ENCODE data around the gene FBXO40. TPM values are rescaled to one million over a fixed set of nuclear protein-coding genes. Genes with fewer than 3 reads are reported as not detected.
A peak's percentile ranks its signal among the peaks of the same experiment; 100 is the strongest.

FBXO40 gene
- not detected for polyA plus RNA-seq

- WGBS, 2 donors: 50 to 58% methylated on average over 11 of the region's 11 CpGs
- no peak within 1 kb of the TSS for H3K27ac ChIP-seq (ENCODE audit: low read depth in 2 of 2, low read length in 1 of 2)
Observed at GRCh38 chr3:121592856-121593702, at the start of gene FBXO40. TSS of gene FBXO40 (plus strand) at chr3:121593379. CDS start at chr3:121620576, 27,197 bp downstream.

GRCh38 chr3:121545049-121545573 lies 48.1 kb upstream of the FBXO40 start:
- Histone ChIP-seq H3K27me3 (ENCODE audit: control insufficient read depth in 1 of 2, insufficient read depth in 2 of 2, low read length in 2 of 2) (no peaks in the 10 kb centered on the region), H3K27ac (ENCODE audit: low read depth in 2 of 2, low read length in 1 of 2) (no peak overlapping the region), H3K4me3 (ENCODE audit: low read depth in 1 of 2, low read length in 2 of 2) (peak overlapping the region; percentile 62 to 84), H3K9me3 (ENCODE audit: control insufficient read depth in 2 of 2, insufficient read depth in 1 of 2, low read depth in 1 of 2, low read length in 1 of 2) (no peaks in the 10 kb centered on the region), H3K36me3 (ENCODE audit: control insufficient read depth in 2 of 2, insufficient read depth in 2 of 2, low read length in 1 of 2) (no peaks in the 10 kb centered on the region), H3K4me1 (ENCODE audit: control insufficient read depth in 2 of 2, insufficient read depth in 2 of 2, low read length in 1 of 2) (peaks cover 0 to 5% of the 10 kb centered on the region in 2 donors)
- 2 to 5% methylated on average over 18 of the region's 18 CpGs for WGBS, 2 donors

More at GRCh38 chr3:121592856-121593702, at the start of gene FBXO40:
- Histone ChIP-seq H3K4me3 (ENCODE audit: low read depth in 1 of 2, low read length in 2 of 2) (no peak within 1 kb of the TSS), H3K36me3 (ENCODE audit: control insufficient read depth in 2 of 2, insufficient read depth in 2 of 2, low read length in 1 of 2) (no peaks in the 10 kb centered on the region), H3K9me3 (ENCODE audit: control insufficient read depth in 2 of 2, insufficient read depth in 1 of 2, low read depth in 1 of 2, low read length in 1 of 2) (no peaks in the 10 kb centered on the region), H3K4me1 (ENCODE audit: control insufficient read depth in 2 of 2, insufficient read depth in 2 of 2, low read length in 1 of 2) (no peaks in the 10 kb centered on the region), H3K27me3 (ENCODE audit: control insufficient read depth in 1 of 2, insufficient read depth in 2 of 2, low read length in 2 of 2) (no peaks in the 10 kb centered on the region)

GRCh38 chr3:121545574-121546455 lies 47.4 kb upstream of the FBXO40 start, which contains the start of gene POLQ:
TSS of gene POLQ (minus strand) at chr3:121545988. CDS start at chr3:121545877, 111 bp downstream.
- Histone ChIP-seq H3K9me3 (ENCODE audit: control insufficient read depth in 2 of 2, insufficient read depth in 1 of 2, low read depth in 1 of 2, low read length in 1 of 2) (no peaks in the 10 kb centered on the region), H3K4me3 (ENCODE audit: low read depth in 1 of 2, low read length in 2 of 2) (peak within 1 kb of the TSS; percentile 62 to 84), H3K36me3 (ENCODE audit: control insufficient read depth in 2 of 2, insufficient read depth in 2 of 2, low read length in 1 of 2) (no peaks in the 10 kb centered on the region), H3K4me1 (ENCODE audit: control insufficient read depth in 2 of 2, insufficient read depth in 2 of 2, low read length in 1 of 2) (peaks cover 0 to 5% of the 10 kb centered on the region in 2 donors), H3K27me3 (ENCODE audit: control insufficient read depth in 1 of 2, insufficient read depth in 2 of 2, low read length in 2 of 2) (no peaks in the 10 kb centered on the region), H3K27ac (ENCODE audit: low read depth in 2 of 2, low read length in 1 of 2) (peak within 1 kb of the TSS; percentile 80 to 91)
- WGBS, 2 donors: 0 to 1% methylated on average over 42 of the region's 42 CpGs

- no peaks in the 10 kb centered on the region for H3K36me3 ChIP-seq (ENCODE audit: control insufficient read depth in 2 of 2, insufficient read depth in 2 of 2, low read length in 1 of 2)
- H3K4me1 ChIP-seq (ENCODE audit: control insufficient read depth in 2 of 2, insufficient read depth in 2 of 2, low read length in 1 of 2): no peaks in the 10 kb centered on the region
- no peaks in the 10 kb centered on the region for H3K9me3 ChIP-seq (ENCODE audit: control insufficient read depth in 2 of 2, insufficient read depth in 1 of 2, low read depth in 1 of 2, low read length in 1 of 2)
- H3K27ac ChIP-seq (ENCODE audit: low read depth in 2 of 2, low read length in 1 of 2): no peak overlapping the region
- H3K27me3 ChIP-seq (ENCODE audit: control insufficient read depth in 1 of 2, insufficient read depth in 2 of 2, low read length in 2 of 2): no peaks in the 10 kb centered on the region
- H3K4me3 ChIP-seq (ENCODE audit: low read depth in 1 of 2, low read length in 2 of 2): no peak overlapping the region
- 48 to 67% methylated on average over 4 of the region's 4 CpGs for WGBS, 2 donors
Observed at GRCh38 chr3:121552379-121552778, 40.8 kb upstream of the FBXO40 start.

- Histone ChIP-seq H3K9me3 (ENCODE audit: control insufficient read depth in 2 of 2, insufficient read depth in 1 of 2, low read depth in 1 of 2, low read length in 1 of 2) (no peaks in the 10 kb centered on the region), H3K27ac (ENCODE audit: low read depth in 2 of 2, low read length in 1 of 2) (no peak overlapping the region), H3K4me3 (ENCODE audit: low read depth in 1 of 2, low read length in 2 of 2) (no peak overlapping the region), H3K36me3 (ENCODE audit: control insufficient read depth in 2 of 2, insufficient read depth in 2 of 2, low read length in 1 of 2) (no peaks in the 10 kb centered on the region), H3K27me3 (ENCODE audit: control insufficient read depth in 1 of 2, insufficient read depth in 2 of 2, low read length in 2 of 2) (no peaks in the 10 kb centered on the region), H3K4me1 (ENCODE audit: control insufficient read depth in 2 of 2, insufficient read depth in 2 of 2, low read length in 1 of 2) (no peaks in the 10 kb centered on the region)
- 75 to 84% methylated on average over 3 of the region's 3 CpGs for WGBS, 2 donors
Observed at GRCh38 chr3:121552797-121553196, 40.4 kb upstream of the FBXO40 start.

- no peaks in the 10 kb centered on the region for H3K27me3 ChIP-seq (ENCODE audit: control insufficient read depth in 1 of 2, insufficient read depth in 2 of 2, low read length in 2 of 2)
- no peaks in the 10 kb centered on the region for H3K9me3 ChIP-seq (ENCODE audit: control insufficient read depth in 2 of 2, insufficient read depth in 1 of 2, low read depth in 1 of 2, low read length in 1 of 2)
Observed at GRCh38 chr3:121557426-121557934, 35.7 kb upstream of the FBXO40 start.

GRCh38 chr3:121562148-121562547 lies 31.0 kb upstream of the FBXO40 start:
- no peaks in the 10 kb centered on the region for H3K4me1 ChIP-seq (ENCODE audit: control insufficient read depth in 2 of 2, insufficient read depth in 2 of 2, low read length in 1 of 2)
- no peak overlapping the region for H3K4me3 ChIP-seq (ENCODE audit: low read depth in 1 of 2, low read length in 2 of 2)
- no peak overlapping the region for H3K27ac ChIP-seq (ENCODE audit: low read depth in 2 of 2, low read length in 1 of 2)
- H3K9me3 ChIP-seq (ENCODE audit: control insufficient read depth in 2 of 2, insufficient read depth in 1 of 2, low read depth in 1 of 2, low read length in 1 of 2): no peaks in the 10 kb centered on the region
- H3K36me3 ChIP-seq (ENCODE audit: control insufficient read depth in 2 of 2, insufficient read depth in 2 of 2, low read length in 1 of 2): no peaks in the 10 kb centered on the region
- H3K27me3 ChIP-seq (ENCODE audit: control insufficient read depth in 1 of 2, insufficient read depth in 2 of 2, low read length in 2 of 2): no peaks in the 10 kb centered on the region

More at GRCh38 chr3:121557426-121557934, 35.7 kb upstream of the FBXO40 start:
- Histone ChIP-seq H3K4me3 (ENCODE audit: low read depth in 1 of 2, low read length in 2 of 2) (no peak overlapping the region), H3K36me3 (ENCODE audit: control insufficient read depth in 2 of 2, insufficient read depth in 2 of 2, low read length in 1 of 2) (no peaks in the 10 kb centered on the region), H3K4me1 (ENCODE audit: control insufficient read depth in 2 of 2, insufficient read depth in 2 of 2, low read length in 1 of 2) (no peaks in the 10 kb centered on the region), H3K27ac (ENCODE audit: low read depth in 2 of 2, low read length in 1 of 2) (no peak overlapping the region)
- 89% methylated on average over 5 of the region's 5 CpGs for WGBS, 2 donors

- Histone ChIP-seq H3K4me3 (ENCODE audit: low read depth in 1 of 2, low read length in 2 of 2) (no peak overlapping the region), H3K27me3 (ENCODE audit: control insufficient read depth in 1 of 2, insufficient read depth in 2 of 2, low read length in 2 of 2) (no peaks in the 10 kb centered on the region), H3K9me3 (ENCODE audit: control insufficient read depth in 2 of 2, insufficient read depth in 1 of 2, low read depth in 1 of 2, low read length in 1 of 2) (no peaks in the 10 kb centered on the region), H3K27ac (ENCODE audit: low read depth in 2 of 2, low read length in 1 of 2) (no peak overlapping the region), H3K36me3 (ENCODE audit: control insufficient read depth in 2 of 2, insufficient read depth in 2 of 2, low read length in 1 of 2) (no peaks in the 10 kb centered on the region), H3K4me1 (ENCODE audit: control insufficient read depth in 2 of 2, insufficient read depth in 2 of 2, low read length in 1 of 2) (no peaks in the 10 kb centered on the region)
- 64 to 77% methylated on average over 9 of the region's 9 CpGs for WGBS, 2 donors
Observed at GRCh38 chr3:121566773-121567172, 26.4 kb upstream of the FBXO40 start.

- no peak within 1 kb of the TSS for H3K4me3 ChIP-seq (ENCODE audit: low read depth in 1 of 2, low read length in 2 of 2)
- WGBS, 2 donors: 90 to 91% methylated on average over 5 of the region's 5 CpGs
- H3K36me3 ChIP-seq (ENCODE audit: control insufficient read depth in 2 of 2, insufficient read depth in 2 of 2, low read length in 1 of 2): no peaks in the 10 kb centered on the region
- H3K27ac ChIP-seq (ENCODE audit: low read depth in 2 of 2, low read length in 1 of 2): no peak within 1 kb of the TSS
- H3K4me1 ChIP-seq (ENCODE audit: control insufficient read depth in 2 of 2, insufficient read depth in 2 of 2, low read length in 1 of 2): no peaks in the 10 kb centered on the region
- no peaks in the 10 kb centered on the region for H3K27me3 ChIP-seq (ENCODE audit: control insufficient read depth in 1 of 2, insufficient read depth in 2 of 2, low read length in 2 of 2)
- no peaks in the 10 kb centered on the region for H3K9me3 ChIP-seq (ENCODE audit: control insufficient read depth in 2 of 2, insufficient read depth in 1 of 2, low read depth in 1 of 2, low read length in 1 of 2)
Observed at GRCh38 chr3:121567649-121568048, 25.5 kb upstream of the FBXO40 start, which contains the start of gene ARGFX. TSS of gene ARGFX (plus strand) at chr3:121567949. CDS start at chr3:121570714, 2,765 bp downstream.

All from esophagus (tissue), 2 donors.